Erythroblast (primary cell): Measurements from ENCODE around the gene USH1G.

ENCODE experiments used
- GATA1 ChIP-seq: IDR thresholded peaks from 2 replicates; pipeline ENCODE4 v1.6.1; 2011; ENCODE audit warnings: low read depth, mild to moderate bottlenecking, control low read depth, low read length, moderate library complexity
- POLR2A ChIP-seq: IDR thresholded peaks from 2 replicates; pipeline ENCODE4 v1.6.1; 2011; ENCODE audit warnings: mild to moderate bottlenecking, low read length

- TF ChIP-seq POLR2A (no peak), GATA1 (no peak)
Measured at GRCh38 chr17:74904687-74905409, 18.2 kb downstream of the USH1G start.
